Measurements from ENCODE around the gene UBAC2. TPM values are rescaled to one million over a fixed set of nuclear protein-coding genes. Genes with fewer than 3 reads are reported as not detected.

Gene UBAC2
- total RNA-seq, 1 donor from 2014 or later, result 64.3 TPM

DNA sequence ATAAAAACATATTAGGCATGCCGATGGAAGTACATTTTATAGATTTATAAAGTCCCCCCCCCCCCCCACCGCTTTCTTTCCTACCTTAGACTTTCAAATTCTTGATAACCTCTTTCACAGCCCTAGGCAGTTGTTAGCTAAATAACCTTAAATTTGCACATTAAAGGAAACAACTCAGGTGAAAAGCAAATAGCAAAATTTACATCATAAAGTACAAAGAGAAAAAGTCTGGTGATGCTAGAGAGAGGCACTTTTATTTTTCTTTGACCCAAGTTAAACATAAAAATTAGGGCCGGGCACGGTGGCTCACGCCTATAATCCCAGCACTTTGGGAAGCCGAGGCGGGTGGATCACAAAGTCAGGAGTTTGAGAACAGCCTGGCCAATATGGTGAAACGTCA, 15.0 kb upstream of the UBAC2 start:
- Mint-ChIP-seq H3K9me3 (peaks cover 16% of the 10 kb centered on the region), H3K27ac (no peak overlapping the region), H3K36me3 (peaks cover 1% of the 10 kb centered on the region), H3K27me3 (ENCODE audit: low read depth) (no peaks in the 10 kb centered on the region), H3K4me3 (no peak overlapping the region), H3K4me1 (no peaks in the 10 kb centered on the region)
- no peak for TF ChIP-seq CTCF (IDR thresholded peaks at IDR 0.05; ENCODE audit: unreplicated experiment)
- DNase-seq (ENCODE audit: low spot score in 2 of 2, unreplicated experiment in 2 of 2), result no peak

DNA sequence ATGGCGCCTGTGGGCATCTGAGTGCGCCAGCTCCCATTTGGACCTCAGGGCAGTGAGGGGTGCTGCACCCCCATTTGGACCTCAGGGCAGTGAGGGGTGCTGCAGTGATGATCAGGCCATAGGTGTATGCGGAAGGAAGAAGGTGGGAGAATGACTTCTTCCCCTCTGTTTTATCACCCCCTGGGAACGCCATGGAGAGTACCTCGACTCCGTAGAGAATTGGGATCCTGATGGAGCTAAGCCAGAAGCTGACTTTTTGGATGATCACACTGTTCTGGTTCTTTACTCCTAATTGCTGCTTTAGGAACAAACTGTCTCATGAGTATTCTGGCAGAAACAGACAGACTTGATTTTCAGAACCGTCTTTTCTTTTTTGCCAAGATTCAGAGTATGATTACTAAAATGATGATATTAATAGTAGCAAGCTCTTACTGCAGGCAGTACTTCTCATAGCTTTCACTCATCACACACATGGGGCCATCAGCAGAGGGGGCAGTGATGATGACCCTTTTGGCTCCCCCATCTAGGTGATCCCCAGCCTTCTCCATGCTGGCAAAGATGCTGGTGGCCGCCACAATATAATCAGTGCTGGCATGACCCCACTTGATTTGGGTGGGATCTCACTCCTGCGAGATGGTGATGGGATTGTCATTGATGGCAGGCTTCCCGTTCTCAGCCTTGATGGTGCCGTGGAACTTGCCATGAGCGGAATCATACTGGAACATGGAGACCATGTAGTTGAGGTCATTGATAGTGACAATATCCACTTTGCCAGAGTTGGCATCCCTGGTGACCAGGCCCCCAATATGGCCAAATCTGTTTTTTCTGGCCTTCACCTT, 10.3 kb upstream of the UBAC2 start:
- Mint-ChIP-seq H3K36me3 (no peaks in the 10 kb centered on the region), H3K9me3 (no peaks in the 10 kb centered on the region), H3K27me3 (ENCODE audit: low read depth) (no peaks in the 10 kb centered on the region), H3K27ac (no peak overlapping the region), H3K4me3 (no peak overlapping the region), H3K4me1 (peaks cover 8% of the 10 kb centered on the region)
- TF ChIP-seq CTCF (IDR thresholded peaks at IDR 0.05; ENCODE audit: unreplicated experiment), result no peak
- DNase-seq (ENCODE audit: low spot score in 2 of 2, unreplicated experiment in 2 of 2), result no peak

DNA sequence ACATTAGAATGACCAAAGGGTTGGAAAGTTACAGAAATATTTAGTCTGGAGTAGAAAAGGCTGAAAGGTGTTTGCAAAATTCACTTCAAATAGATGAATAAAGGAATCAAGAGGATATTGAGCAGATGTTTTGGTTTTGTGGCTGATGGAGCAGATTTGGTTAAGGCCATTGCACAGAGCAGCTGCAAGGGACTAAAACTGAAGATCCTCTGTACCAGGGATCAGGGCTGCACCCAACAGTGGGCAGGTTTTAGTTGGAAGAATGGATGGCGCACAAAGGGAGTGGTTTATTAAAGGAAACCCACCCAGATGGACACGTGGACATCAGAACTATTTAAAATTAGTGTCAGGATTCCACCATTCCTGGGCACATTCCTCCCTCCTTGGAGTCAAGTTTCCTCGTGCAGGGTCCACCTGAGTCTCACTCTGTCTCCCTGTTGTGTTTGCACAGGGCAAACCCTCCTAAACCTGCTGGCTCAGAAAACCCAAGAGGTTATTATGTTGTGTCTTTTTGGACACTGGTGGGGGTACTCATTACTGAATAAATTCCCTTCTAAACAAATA, 9.2 kb upstream of the UBAC2 start:
- Mint-ChIP-seq H3K9me3 (no peaks in the 10 kb centered on the region), H3K27me3 (ENCODE audit: low read depth) (no peaks in the 10 kb centered on the region), H3K36me3 (no peaks in the 10 kb centered on the region), H3K27ac (no peak overlapping the region), H3K4me3 (no peak overlapping the region), H3K4me1 (peaks cover 8% of the 10 kb centered on the region)
- TF ChIP-seq CTCF (IDR thresholded peaks at IDR 0.05; ENCODE audit: unreplicated experiment), result no peak
- no peak for DNase-seq (ENCODE audit: low spot score in 2 of 2, unreplicated experiment in 2 of 2)

DNA sequence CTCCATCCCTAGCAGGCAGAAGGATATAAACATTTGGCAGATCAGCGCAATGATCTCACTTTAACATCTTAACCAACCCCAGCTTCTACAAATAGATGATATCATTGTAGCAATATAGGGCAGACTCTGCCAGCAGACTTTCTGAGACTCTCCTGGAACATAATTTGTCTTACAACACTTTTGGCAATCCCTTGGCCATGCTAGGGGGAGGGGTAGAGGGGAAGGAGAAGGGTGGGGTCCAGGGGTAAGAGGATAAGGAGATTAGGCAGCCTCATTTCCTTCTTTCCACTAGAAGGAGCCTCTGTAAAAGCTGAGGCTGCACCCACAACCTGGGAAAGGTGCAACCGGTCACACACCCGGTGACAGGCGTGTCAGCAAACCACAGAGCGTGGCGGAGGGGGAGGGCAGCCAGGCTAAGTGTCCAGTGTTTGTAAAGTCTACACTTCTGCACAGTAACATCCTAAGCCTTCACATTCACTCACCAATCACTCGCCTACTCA, 8.7 kb upstream of the UBAC2 start:
- Mint-ChIP-seq H3K27ac (no peak overlapping the region), H3K27me3 (ENCODE audit: low read depth) (no peaks in the 10 kb centered on the region), H3K9me3 (no peaks in the 10 kb centered on the region), H3K4me3 (no peak overlapping the region), H3K36me3 (no peaks in the 10 kb centered on the region), H3K4me1 (peaks cover 10% of the 10 kb centered on the region)
- no peak for TF ChIP-seq CTCF (IDR thresholded peaks at IDR 0.05; ENCODE audit: unreplicated experiment)
- no peak for DNase-seq (ENCODE audit: low spot score in 2 of 2, unreplicated experiment in 2 of 2)

- DNase-seq (ENCODE audit: low spot score in 2 of 2, unreplicated experiment in 2 of 2), result no peak
- Mint-ChIP-seq H3K9me3 (no peaks in the 10 kb centered on the region), H3K4me3 (no peak overlapping the region), H3K4me1 (peaks cover 15% of the 10 kb centered on the region), H3K27ac (no peak overlapping the region), H3K27me3 (ENCODE audit: low read depth) (no peaks in the 10 kb centered on the region), H3K36me3 (no peaks in the 10 kb centered on the region)
- TF ChIP-seq CTCF (IDR thresholded peaks at IDR 0.05; ENCODE audit: unreplicated experiment), result no peak
These were observed 8.2 kb upstream of the UBAC2 start for GRCh38 chr13:99192480-99192879.
